ENCODE measurements around the gene ATG16L1.

Gene ATG16L1

DNA sequence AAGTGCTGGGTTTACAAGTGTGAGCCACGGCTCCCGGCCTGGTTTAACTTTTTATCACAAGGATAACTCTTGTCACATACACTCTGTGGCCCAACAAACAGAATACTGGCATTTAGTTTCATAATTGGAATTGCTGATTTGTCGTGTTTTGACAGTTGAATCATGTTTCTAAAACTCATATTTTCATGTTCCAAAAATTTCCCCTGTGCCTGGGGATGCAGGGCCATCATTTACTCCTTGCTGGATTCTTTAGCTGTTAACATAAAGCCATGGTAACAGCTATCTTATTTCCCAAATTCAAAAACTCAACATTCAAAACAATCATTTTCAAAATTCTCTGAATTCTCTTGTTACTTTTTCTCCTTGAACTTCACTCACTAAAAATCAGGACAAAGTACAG lies 16.5 kb upstream of the ATG16L1 start:
- WGBS, 2 donors (ENCODE audit: extremely low coverage in 2 of 2, insufficient read length in 2 of 2, insufficient replicate concordance in 1 of 2): no CpG with 5 or more reads among the region's 3 CpGs

DNA sequence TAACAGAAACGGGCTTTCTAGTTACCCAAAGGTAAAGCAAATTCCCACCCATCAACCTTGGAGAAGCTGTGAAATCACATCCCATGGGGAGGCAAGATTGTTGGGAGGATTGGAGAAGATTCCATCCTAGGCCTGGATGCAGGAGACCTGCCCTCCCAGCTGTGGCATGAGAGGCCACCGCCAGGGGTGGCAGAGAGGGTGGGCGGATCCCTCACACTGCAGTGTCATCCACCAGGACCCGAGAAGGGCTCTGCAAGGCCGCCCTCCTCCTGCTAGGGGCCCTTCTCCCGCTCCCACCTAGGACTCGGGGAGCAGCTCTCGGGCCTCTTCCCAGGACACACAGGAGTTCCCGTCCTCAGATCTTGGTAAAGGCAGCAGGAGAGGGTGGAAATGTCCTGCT lies 15.5 kb upstream of the ATG16L1 start:
- Histone ChIP-seq H3K9me3 (replicated peaks in 1 of 2; ENCODE audit: control insufficient read depth in 2 of 2, insufficient read depth in 1 of 2, low read depth in 1 of 2, low read length in 2 of 2) (no peaks in the 10 kb centered on the region), H2BK5ac (ENCODE audit: low read length) (no peak overlapping the region), H4K8ac (ENCODE audit: low read depth, low read length) (no peak overlapping the region), H4K91ac (ENCODE audit: low read depth, low read length, poor library complexity) (no peak overlapping the region), H3K79me1 (ENCODE audit: low read depth, low read length) (no peaks in the 10 kb centered on the region), H3K4me2 (ENCODE audit: insufficient read depth, low read length, poor library complexity, severe bottlenecking) (no peak overlapping the region), H3K4ac (ENCODE audit: low read length) (no peak overlapping the region), H3K18ac (ENCODE audit: low read length) (no peak overlapping the region), H2BK12ac (ENCODE audit: low read length) (no peak overlapping the region), H3K4me1 (ENCODE audit: control insufficient read depth in 2 of 2, insufficient read depth in 1 of 2, low read depth in 1 of 2, low read length in 2 of 2) (no peaks in the 10 kb centered on the region), H2AK5ac (ENCODE audit: low read depth, low read length) (no peak overlapping the region), H2AFZ (ENCODE audit: low read length) (no peak overlapping the region), H3K9ac (ENCODE audit: low read depth, low read length, poor library complexity) (no peak overlapping the region), H3K27ac (replicated peaks; ENCODE audit: low read length) (no peak overlapping the region), H2BK120ac (ENCODE audit: low read depth, low read length) (no peak overlapping the region), H3K14ac (ENCODE audit: low read length) (no peak overlapping the region), H3K27me3 (ENCODE audit: control insufficient read depth in 3 of 3, insufficient read depth in 3 of 3, low read depth in 1 of 3, low read length in 3 of 3) (no peaks in the 10 kb centered on the region), H3K36me3 (replicated peaks in 1 of 2; ENCODE audit: control insufficient read depth in 2 of 2, insufficient read depth in 2 of 2, low read length in 2 of 2) (no peaks in the 10 kb centered on the region), H3K4me3 (ENCODE audit: low read length in 2 of 2) (no peak overlapping the region), H3K23ac (ENCODE audit: low read depth, low read length, poor library complexity) (no peak overlapping the region), H2BK15ac (ENCODE audit: low read length) (no peak overlapping the region)
- no peak for DNase-seq (ENCODE audit: low spot score)
- WGBS, 2 donors (ENCODE audit: extremely low coverage in 2 of 2, insufficient read length in 2 of 2, insufficient replicate concordance in 1 of 2): no CpG with 5 or more reads among the region's 9 CpGs

More for the DNA sequence above, 16.5 kb upstream of the ATG16L1 start:
- no peak for DNase-seq (ENCODE audit: low spot score)
- Histone ChIP-seq H2BK5ac (ENCODE audit: low read length) (no peak overlapping the region), H3K9me3 (replicated peaks in 1 of 2; ENCODE audit: control insufficient read depth in 2 of 2, insufficient read depth in 1 of 2, low read depth in 1 of 2, low read length in 2 of 2) (no peaks in the 10 kb centered on the region), H3K27me3 (ENCODE audit: control insufficient read depth in 3 of 3, insufficient read depth in 3 of 3, low read depth in 1 of 3, low read length in 3 of 3) (no peaks in the 10 kb centered on the region), H3K14ac (ENCODE audit: low read length) (no peak overlapping the region), H3K9ac (ENCODE audit: low read depth, low read length, poor library complexity) (no peak overlapping the region), H3K79me1 (ENCODE audit: low read depth, low read length) (no peaks in the 10 kb centered on the region), H3K4me1 (ENCODE audit: control insufficient read depth in 2 of 2, insufficient read depth in 1 of 2, low read depth in 1 of 2, low read length in 2 of 2) (no peaks in the 10 kb centered on the region), H3K36me3 (replicated peaks in 1 of 2; ENCODE audit: control insufficient read depth in 2 of 2, insufficient read depth in 2 of 2, low read length in 2 of 2) (no peaks in the 10 kb centered on the region), H3K23ac (ENCODE audit: low read depth, low read length, poor library complexity) (no peak overlapping the region), H2BK15ac (ENCODE audit: low read length) (no peak overlapping the region), H2BK120ac (ENCODE audit: low read depth, low read length) (no peak overlapping the region), H2BK12ac (ENCODE audit: low read length) (no peak overlapping the region), H3K4ac (ENCODE audit: low read length) (no peak overlapping the region), H2AFZ (ENCODE audit: low read length) (no peak overlapping the region), H3K18ac (ENCODE audit: low read length) (no peak overlapping the region), H3K4me2 (ENCODE audit: insufficient read depth, low read length, poor library complexity, severe bottlenecking) (no peak overlapping the region), H3K4me3 (ENCODE audit: low read length in 2 of 2) (no peak overlapping the region), H2AK5ac (ENCODE audit: low read depth, low read length) (no peak overlapping the region), H4K91ac (ENCODE audit: low read depth, low read length, poor library complexity) (no peak overlapping the region), H4K8ac (ENCODE audit: low read depth, low read length) (no peak overlapping the region), H3K27ac (replicated peaks; ENCODE audit: low read length) (no peak overlapping the region)

DNA sequence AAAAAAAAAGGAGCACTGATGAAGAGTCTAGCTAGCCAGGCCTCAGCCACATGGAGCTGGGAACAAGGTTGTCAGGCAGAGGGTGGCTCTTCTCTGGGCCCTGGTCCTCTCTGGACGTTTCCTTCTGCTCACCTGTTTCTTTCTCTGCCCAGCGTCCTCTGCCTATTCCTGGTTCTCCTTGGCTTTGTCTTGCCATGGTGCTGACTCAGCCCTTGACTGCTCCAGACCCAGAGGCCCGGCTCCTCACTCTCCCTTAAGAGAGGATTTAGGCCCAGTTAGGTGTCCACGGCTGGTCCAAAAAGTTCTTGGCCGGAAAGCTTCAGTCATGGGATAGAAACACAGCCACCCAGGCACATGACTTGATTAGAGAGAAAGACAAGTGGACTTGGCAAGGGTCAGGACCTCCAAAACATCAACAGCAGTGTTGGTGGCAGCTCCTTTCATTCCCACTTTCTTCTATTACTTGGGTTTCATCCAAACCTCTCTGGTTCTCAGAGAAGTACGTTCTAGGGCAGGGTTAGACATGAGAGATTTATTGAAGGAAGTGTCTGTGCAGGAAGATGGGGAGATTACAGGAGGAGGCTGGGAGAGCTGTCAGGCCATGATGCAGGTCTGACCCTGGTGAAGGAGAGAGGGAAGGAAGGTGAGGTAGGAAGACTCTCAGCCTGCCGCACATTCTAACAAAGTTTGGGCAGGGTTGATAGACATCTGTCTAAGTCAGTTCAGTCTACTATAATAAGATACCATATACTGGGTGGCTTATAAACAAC lies 14.5 kb upstream of the ATG16L1 start:
- no peak for DNase-seq (ENCODE audit: low spot score)
- Histone ChIP-seq H2BK12ac (ENCODE audit: low read length) (no peak overlapping the region), H3K4me2 (ENCODE audit: insufficient read depth, low read length, poor library complexity, severe bottlenecking) (no peak overlapping the region), H3K27ac (replicated peaks; ENCODE audit: low read length) (no peak overlapping the region), H2AK5ac (ENCODE audit: low read depth, low read length) (no peak overlapping the region), H3K36me3 (replicated peaks in 1 of 2; ENCODE audit: control insufficient read depth in 2 of 2, insufficient read depth in 2 of 2, low read length in 2 of 2) (no peaks in the 10 kb centered on the region), H3K4me3 (ENCODE audit: low read length in 2 of 2) (no peak overlapping the region), H3K9me3 (replicated peaks in 1 of 2; ENCODE audit: control insufficient read depth in 2 of 2, insufficient read depth in 1 of 2, low read depth in 1 of 2, low read length in 2 of 2) (no peaks in the 10 kb centered on the region), H2BK120ac (ENCODE audit: low read depth, low read length) (no peak overlapping the region), H3K9ac (ENCODE audit: low read depth, low read length, poor library complexity) (no peak overlapping the region), H3K27me3 (ENCODE audit: control insufficient read depth in 3 of 3, insufficient read depth in 3 of 3, low read depth in 1 of 3, low read length in 3 of 3) (no peaks in the 10 kb centered on the region), H2BK15ac (ENCODE audit: low read length) (no peak overlapping the region), H3K4me1 (ENCODE audit: control insufficient read depth in 2 of 2, insufficient read depth in 1 of 2, low read depth in 1 of 2, low read length in 2 of 2) (no peaks in the 10 kb centered on the region), H3K79me1 (ENCODE audit: low read depth, low read length) (no peaks in the 10 kb centered on the region), H3K23ac (ENCODE audit: low read depth, low read length, poor library complexity) (no peak overlapping the region), H3K18ac (ENCODE audit: low read length) (no peak overlapping the region), H3K14ac (ENCODE audit: low read length) (no peak overlapping the region), H3K4ac (ENCODE audit: low read length) (no peak overlapping the region), H2AFZ (ENCODE audit: low read length) (no peak overlapping the region), H4K8ac (ENCODE audit: low read depth, low read length) (no peak overlapping the region), H4K91ac (ENCODE audit: low read depth, low read length, poor library complexity) (no peak overlapping the region), H2BK5ac (ENCODE audit: low read length) (no peak overlapping the region)
- no CpG with 5 or more reads among the region's 7 CpGs for WGBS, 2 donors (ENCODE audit: extremely low coverage in 2 of 2, insufficient read length in 2 of 2, insufficient replicate concordance in 1 of 2)

DNA sequence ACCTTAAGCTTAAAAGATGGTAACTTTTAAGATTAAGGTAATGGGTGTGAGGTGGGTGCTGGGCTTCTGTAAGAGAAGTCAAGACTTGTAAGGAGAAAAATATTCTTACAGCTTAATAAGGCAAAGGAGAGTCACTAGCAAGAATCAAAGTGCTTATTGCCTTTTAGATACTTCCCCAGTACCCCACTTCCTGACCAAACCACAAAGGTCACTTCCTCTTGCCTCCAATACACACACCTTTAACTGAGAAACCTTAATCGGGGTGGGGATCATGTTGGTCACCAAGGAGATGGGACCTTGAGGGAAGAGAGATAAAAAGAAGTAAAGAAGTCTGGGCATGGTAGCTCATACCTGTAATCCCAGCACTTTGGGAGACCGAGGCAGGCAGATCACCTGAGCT lies 10.6 kb upstream of the ATG16L1 start:
- H3K9ac ChIP-seq (ENCODE audit: low read depth, low read length, poor library complexity): no peak overlapping the region
- DNase-seq (ENCODE audit: low spot score): no peak
- no peaks in the 10 kb centered on the region for H3K9me3 ChIP-seq (replicated peaks in 1 of 2; ENCODE audit: control insufficient read depth in 2 of 2, insufficient read depth in 1 of 2, low read depth in 1 of 2, low read length in 2 of 2)
- no peaks in the 10 kb centered on the region for H3K4me1 ChIP-seq (ENCODE audit: control insufficient read depth in 2 of 2, insufficient read depth in 1 of 2, low read depth in 1 of 2, low read length in 2 of 2)
- no peak overlapping the region for H2AFZ ChIP-seq (ENCODE audit: low read length)
- no peak overlapping the region for H3K4me3 ChIP-seq (ENCODE audit: low read length in 2 of 2)
- peaks cover 0 to 5% (median 0%) of the 10 kb centered on the region in 3 experiments for H3K27me3 ChIP-seq (ENCODE audit: control insufficient read depth in 3 of 3, insufficient read depth in 3 of 3, low read depth in 1 of 3, low read length in 3 of 3)
- no peak overlapping the region for H2BK120ac ChIP-seq (ENCODE audit: low read depth, low read length)
- no peak overlapping the region for H3K14ac ChIP-seq (ENCODE audit: low read length)
- no peak overlapping the region for H2AK5ac ChIP-seq (ENCODE audit: low read depth, low read length)
- H3K18ac ChIP-seq (ENCODE audit: low read length): no peak overlapping the region
- H3K27ac ChIP-seq (replicated peaks; ENCODE audit: low read length): no peak overlapping the region
- H3K4me2 ChIP-seq (ENCODE audit: insufficient read depth, low read length, poor library complexity, severe bottlenecking): no peak overlapping the region
- no CpG with 5 or more reads among the region's 2 CpGs for WGBS, 2 donors (ENCODE audit: extremely low coverage in 2 of 2, insufficient read length in 2 of 2, insufficient replicate concordance in 1 of 2)
- no peak overlapping the region for H2BK5ac ChIP-seq (ENCODE audit: low read length)
- no peak overlapping the region for H3K23ac ChIP-seq (ENCODE audit: low read depth, low read length, poor library complexity)
- no peak overlapping the region for H2BK12ac ChIP-seq (ENCODE audit: low read length)
- no peak overlapping the region for H4K91ac ChIP-seq (ENCODE audit: low read depth, low read length, poor library complexity)
- no peaks in the 10 kb centered on the region for H3K79me1 ChIP-seq (ENCODE audit: low read depth, low read length)
- no peaks in the 10 kb centered on the region for H3K36me3 ChIP-seq (replicated peaks in 1 of 2; ENCODE audit: control insufficient read depth in 2 of 2, insufficient read depth in 2 of 2, low read length in 2 of 2)
- no peak overlapping the region for H4K8ac ChIP-seq (ENCODE audit: low read depth, low read length)
- H2BK15ac ChIP-seq (ENCODE audit: low read length): no peak overlapping the region
- H3K4ac ChIP-seq (ENCODE audit: low read length): no peak overlapping the region
